Measurements from ENCODE around the gene GGA2. TPM values are rescaled to one million over a fixed set of nuclear protein-coding genes. Genes with fewer than 3 reads are reported as not detected.
A peak's percentile ranks its signal among the peaks of the same experiment; 100 is the strongest.
"Not testable (repeated sequence)": the region's sequence is repeated elsewhere in the genome, so short reads cannot be mapped to it uniquely, and the experiment has no call there.

The GGA2 gene, protein sequence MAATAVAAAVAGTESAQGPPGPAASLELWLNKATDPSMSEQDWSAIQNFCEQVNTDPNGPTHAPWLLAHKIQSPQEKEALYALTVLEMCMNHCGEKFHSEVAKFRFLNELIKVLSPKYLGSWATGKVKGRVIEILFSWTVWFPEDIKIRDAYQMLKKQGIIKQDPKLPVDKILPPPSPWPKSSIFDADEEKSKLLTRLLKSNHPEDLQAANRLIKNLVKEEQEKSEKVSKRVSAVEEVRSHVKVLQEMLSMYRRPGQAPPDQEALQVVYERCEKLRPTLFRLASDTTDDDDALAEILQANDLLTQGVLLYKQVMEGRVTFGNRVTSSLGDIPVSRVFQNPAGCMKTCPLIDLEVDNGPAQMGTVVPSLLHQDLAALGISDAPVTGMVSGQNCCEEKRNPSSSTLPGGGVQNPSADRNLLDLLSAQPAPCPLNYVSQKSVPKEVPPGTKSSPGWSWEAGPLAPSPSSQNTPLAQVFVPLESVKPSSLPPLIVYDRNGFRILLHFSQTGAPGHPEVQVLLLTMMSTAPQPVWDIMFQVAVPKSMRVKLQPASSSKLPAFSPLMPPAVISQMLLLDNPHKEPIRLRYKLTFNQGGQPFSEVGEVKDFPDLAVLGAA
- total RNA-seq, result 10 to 100 TPM; 73.3 to 75.1 TPM

DNA sequence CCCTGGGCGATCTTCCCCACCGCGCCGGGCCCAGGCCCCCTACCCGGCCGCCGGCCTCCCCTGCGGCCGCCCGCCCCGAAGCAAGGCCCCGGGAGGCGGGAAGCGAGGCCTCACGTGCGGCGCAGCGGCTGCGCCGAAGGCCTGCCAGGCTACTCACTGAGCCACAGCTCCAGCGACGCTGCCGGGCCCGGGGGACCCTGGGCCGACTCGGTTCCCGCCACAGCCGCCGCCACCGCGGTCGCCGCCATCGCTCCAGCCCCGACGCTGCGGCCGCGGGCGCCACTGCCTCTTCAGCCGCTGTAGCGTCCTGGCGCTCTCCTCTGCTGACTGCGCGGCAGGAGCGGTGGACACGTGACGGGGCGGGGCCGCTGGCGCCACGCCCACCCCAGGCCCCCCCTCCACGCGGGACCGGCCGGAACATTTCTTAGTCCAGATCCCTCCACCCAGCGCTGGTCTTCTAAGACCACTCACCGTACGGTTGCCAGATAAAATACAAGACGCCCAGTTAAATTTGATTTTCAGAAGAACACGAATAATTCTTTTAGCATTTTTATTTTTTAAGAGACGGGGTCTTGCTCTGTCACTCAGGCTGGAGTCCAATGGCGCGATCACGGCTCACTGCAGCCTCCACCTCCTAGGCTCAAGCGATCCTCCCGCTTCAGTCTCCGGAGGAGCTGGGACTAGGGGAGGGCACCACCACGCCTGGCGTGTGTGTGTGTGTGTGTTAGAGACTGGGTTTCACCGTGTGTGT, at the start of gene GGA2:
GGA2 (minus strand) TSS at position 331 of the 751 bp plus-strand sequence; CDS start at position 248, 83 bp downstream.
- Mint-ChIP-seq H3K27ac (peak within 1 kb of the TSS; percentile 83), H3K4me1 (ENCODE audit: low read depth) (peaks cover 58% of the 10 kb centered on the region), H3K27me3 (no peaks in the 10 kb centered on the region), H3K4me3 (peak within 1 kb of the TSS; percentile 84), H3K9me3 (no peaks in the 10 kb centered on the region), H3K36me3 (peaks cover 14% of the 10 kb centered on the region)
- ChIA-PET POLR2A (interaction anchor here (1.1 kb wide), 1 partner anchor 36 kb away, joined by 5 read pairs; no protein-coding TSS in a partner anchor), CTCF (interaction anchor here (0.7 to 1.0 kb wide), 3 partner anchors 75 to 293 kb away, joined by 3 to 4 read pairs (median 4); no protein-coding TSS in a partner anchor)
- intact Hi-C loops (cut with micrococcal nuclease), result loop anchor here (1.0 kb wide), 1 partner anchor 47 kb away; the partner anchor contains the start of genes EARS2 and UBFD1
- DNase-seq, result peak; percentile 84

DNA sequence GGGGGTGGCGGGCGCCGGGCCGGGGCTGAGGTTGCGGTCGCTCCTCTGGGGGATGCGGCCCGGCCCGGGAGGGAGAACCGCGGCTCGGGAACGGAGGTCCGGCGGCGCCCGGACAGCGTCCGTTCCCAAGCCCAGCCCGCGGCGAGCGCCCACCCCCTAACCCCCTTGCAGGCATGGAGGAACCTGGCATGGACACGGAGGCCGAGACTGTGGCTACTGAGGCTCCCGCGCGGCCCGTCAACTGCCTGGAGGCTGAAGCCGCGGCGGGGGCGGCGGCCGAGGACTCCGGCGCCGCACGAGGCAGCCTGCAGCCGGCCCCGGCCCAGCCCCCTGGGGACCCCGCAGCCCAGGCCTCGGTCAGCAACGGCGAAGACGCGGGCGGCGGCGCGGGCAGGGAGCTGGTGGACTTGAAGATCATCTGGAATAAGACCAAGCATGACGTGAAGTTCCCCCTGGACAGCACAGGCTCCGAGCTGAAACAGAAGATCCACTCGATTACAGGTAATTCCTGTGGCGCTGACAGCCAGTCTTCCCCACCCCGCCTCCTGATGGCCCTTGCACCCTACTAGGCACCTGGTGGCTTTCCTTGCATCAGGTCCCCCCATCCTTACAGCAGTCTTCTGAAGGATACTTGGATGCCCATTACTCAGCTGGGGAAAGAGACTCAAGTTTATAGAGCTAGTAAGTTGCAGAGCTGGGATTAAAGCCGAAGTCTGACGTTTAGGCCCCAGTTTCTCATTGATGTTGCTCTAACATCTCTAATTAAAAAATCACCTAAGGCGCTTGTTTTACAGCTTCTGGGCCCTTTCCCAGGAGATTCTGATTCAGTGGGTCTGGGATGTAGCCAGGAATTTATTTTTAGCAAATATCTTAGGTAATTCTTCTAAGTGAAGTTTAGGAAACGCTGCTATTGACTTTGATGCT, 47.7 kb upstream of the GGA2 start:
- peak overlapping the region; percentile 85 for H3K27ac Mint-ChIP-seq
- H3K36me3 Mint-ChIP-seq, result peaks cover 23% of the 10 kb centered on the region
- H3K27me3 Mint-ChIP-seq, result no peaks in the 10 kb centered on the region
- intact Hi-C loops (cut with micrococcal nuclease), result loop anchor here (1.0 to 5.0 kb wide), 6 partner anchors 38 to 119 kb away; partner anchors contain the start of genes COG7, DCTN5, GGA2 and NDUFAB1
- H3K9me3 Mint-ChIP-seq, result no peaks in the 10 kb centered on the region
- no peak for DNase-seq
- ChIA-PET CTCF (interaction anchor here (0.7 to 3.7 kb wide), 11 partner anchors 10 to 173 kb away, joined by 3 to 13 read pairs (median 3); partner anchors contain the start of genes DCTN5, NDUFAB1 and PALB2), POLR2A (interaction anchor here (0.5 to 1.5 kb wide), 7 partner anchors 13 to 1456 kb away, joined by 3 to 6 read pairs (median 3); partner anchors contain the start of genes COG7, DCTN5 and PALB2)
- H3K4me3 Mint-ChIP-seq, result peak overlapping the region; percentile 90
- peaks cover 41% of the 10 kb centered on the region for H3K4me1 Mint-ChIP-seq (ENCODE audit: low read depth)

GRCh38 chr16:23556881-23557778, 46.8 kb upstream of the GGA2 start, which contains the start of the genes EARS2 and UBFD1:
TSS of gene EARS2 (minus strand) at chr16:23557350. CDS start at chr16:23557343, 7 bp downstream.
TSS of gene UBFD1 (plus strand) at chr16:23557727. CDS start at chr16:23557743, 16 bp downstream.
- peak within 1 kb of the TSS; percentile 90 for H3K4me3 Mint-ChIP-seq
- peaks cover 41% of the 10 kb centered on the region for H3K4me1 Mint-ChIP-seq (ENCODE audit: low read depth)
- H3K36me3 Mint-ChIP-seq, result peaks cover 14% of the 10 kb centered on the region
- peak; percentile 99 for DNase-seq
- H3K9me3 Mint-ChIP-seq, result no peaks in the 10 kb centered on the region
- CTCF ChIA-PET, result interaction anchor here (0.7 to 3.7 kb wide), 10 partner anchors 9 to 105 kb away, joined by 3 to 13 read pairs (median 3); partner anchors contain the start of genes DCTN5, NDUFAB1 and PALB2
- H3K27ac Mint-ChIP-seq, result peak within 1 kb of the TSS; percentile 85
- H3K27me3 Mint-ChIP-seq, result no peaks in the 10 kb centered on the region
- POLR2A ChIA-PET, result interaction anchor here (0.6 to 1.5 kb wide), 7 partner anchors 14 to 307 kb away, joined by 3 to 6 read pairs (median 3); partner anchors contain the start of genes COG7, DCTN5 and PALB2
- intact Hi-C loops (cut with micrococcal nuclease), result loop anchor here (1.0 to 5.0 kb wide), 6 partner anchors 39 to 120 kb away; partner anchors contain the start of genes COG7, DCTN5, GGA2 and NDUFAB1

DNA sequence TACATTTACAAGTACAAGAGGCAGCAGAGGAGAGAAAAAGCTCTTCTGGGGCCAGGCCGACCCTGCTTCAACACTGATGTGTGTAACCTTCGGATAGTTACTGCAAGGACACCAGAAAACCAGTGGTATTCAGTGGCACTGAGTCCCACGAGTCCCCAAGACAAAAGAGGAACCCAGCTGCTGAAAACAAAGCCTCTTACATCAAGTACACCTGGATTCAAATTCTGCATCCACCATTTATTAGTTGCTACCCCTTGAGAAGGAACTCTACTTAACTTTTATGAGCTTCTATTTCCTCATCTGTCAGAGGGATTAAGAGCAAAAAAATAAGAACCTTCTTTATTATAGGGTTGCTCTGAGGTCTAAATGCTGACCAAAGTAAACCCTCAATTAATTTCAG, 44.2 kb upstream of the GGA2 start:
- Mint-ChIP-seq H3K27ac (peak overlapping the region; percentile 40), H3K4me3 (no peak overlapping the region), H3K9me3 (no peaks in the 10 kb centered on the region), H3K27me3 (no peaks in the 10 kb centered on the region), H3K4me1 (ENCODE audit: low read depth) (peaks cover 26% of the 10 kb centered on the region), H3K36me3 (peaks cover 18% of the 10 kb centered on the region)
- DNase-seq, result no peak
- CTCF ChIA-PET, result interaction anchor here (0.8 to 2.2 kb wide), 2 partner anchors 21 to 120 kb away, joined by 3 to 7 read pairs; no protein-coding TSS in a partner anchor
- intact Hi-C loops (cut with micrococcal nuclease), result no loop called here
- POLR2A ChIA-PET, result no interaction called here

- Mint-ChIP-seq H3K4me1 (ENCODE audit: low read depth) (peaks cover 16% of the 10 kb centered on the region), H3K9me3 (no peaks in the 10 kb centered on the region), H3K27me3 (no peaks in the 10 kb centered on the region), H3K27ac (no peak overlapping the region), H3K4me3 (no peak overlapping the region), H3K36me3 (peaks cover 21% of the 10 kb centered on the region)
- DNase-seq, result no peak
- intact Hi-C loops (cut with micrococcal nuclease), result no loop called here
- CTCF ChIA-PET, result no interaction called here
- POLR2A ChIA-PET, result no interaction called here
These were observed 41.9 kb upstream of the GGA2 start for GRCh38 chr16:23552161-23552560.

DNA sequence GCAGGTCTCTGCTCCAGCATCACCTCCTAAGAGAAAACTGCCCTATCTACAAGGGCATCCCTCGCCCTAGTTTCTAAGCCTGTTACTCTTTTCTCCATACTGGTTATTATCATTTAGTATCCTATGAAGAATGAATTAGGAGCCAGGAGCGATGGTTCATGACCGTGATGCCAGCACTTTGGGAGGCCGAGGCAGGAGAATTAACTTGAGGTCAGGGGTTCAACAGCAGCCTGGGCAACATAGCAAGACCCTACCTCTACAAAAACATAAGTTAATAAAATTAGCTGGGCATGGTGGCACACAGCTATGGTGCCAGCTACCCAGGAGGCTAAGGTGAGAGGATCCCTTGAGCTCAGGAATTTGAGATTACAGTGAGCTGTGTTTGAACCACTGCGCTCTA, 39.6 kb upstream of the GGA2 start:
- Mint-ChIP-seq H3K4me3 (no peak overlapping the region), H3K27me3 (no peaks in the 10 kb centered on the region), H3K27ac (no peak overlapping the region), H3K9me3 (no peaks in the 10 kb centered on the region), H3K4me1 (ENCODE audit: low read depth) (peaks cover 2% of the 10 kb centered on the region), H3K36me3 (peaks cover 24% of the 10 kb centered on the region)
- no peak for DNase-seq
- ChIA-PET CTCF (interaction anchor here (0.6 kb wide), 1 partner anchor 125 kb away, joined by 3 read pairs; no protein-coding TSS in a partner anchor), POLR2A (no interaction called here)
- intact Hi-C loops (cut with micrococcal nuclease), result no loop called here

GRCh38 chr16:23544436-23544835, 34.1 kb upstream of the GGA2 start:
- H3K4me3 Mint-ChIP-seq, result no peak overlapping the region
- intact Hi-C loops (cut with micrococcal nuclease), result no loop called here
- H3K36me3 Mint-ChIP-seq, result peaks cover 20% of the 10 kb centered on the region
- H3K27ac Mint-ChIP-seq, result no peak overlapping the region
- POLR2A ChIA-PET, result interaction anchor here (0.5 kb wide), 1 partner anchor 1524 kb away, joined by 4 read pairs; no protein-coding TSS in a partner anchor
- DNase-seq, result no peak
- CTCF ChIA-PET, result no interaction called here
- no peaks in the 10 kb centered on the region for H3K9me3 Mint-ChIP-seq
- no peaks in the 10 kb centered on the region for H3K27me3 Mint-ChIP-seq
- H3K4me1 Mint-ChIP-seq (ENCODE audit: low read depth), result no peaks in the 10 kb centered on the region

DNA sequence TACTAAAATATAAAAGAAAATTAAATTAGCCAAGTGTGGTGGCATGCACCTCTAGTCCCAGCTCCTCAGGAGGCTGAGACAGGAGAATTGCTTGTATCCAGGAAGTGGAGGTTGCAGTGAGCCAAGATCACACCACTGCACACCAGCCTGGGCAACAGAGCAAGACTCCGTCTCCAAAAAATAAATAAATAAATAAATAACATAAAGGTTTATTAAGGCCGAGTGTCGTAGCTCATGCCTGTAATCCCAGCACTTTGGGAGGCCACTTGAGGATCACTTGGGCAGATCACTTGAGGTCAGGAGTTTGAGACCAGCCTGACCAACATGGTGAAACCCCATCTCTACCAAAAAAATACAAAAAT, 30.5 kb upstream of the GGA2 start:
- H3K9me3 Mint-ChIP-seq; H3K4me3 Mint-ChIP-seq; H3K27ac Mint-ChIP-seq; intact Hi-C loops (cut with micrococcal nuclease); H3K27me3 Mint-ChIP-seq; POLR2A ChIA-PET; H3K4me1 Mint-ChIP-seq (ENCODE audit: low read depth); DNase-seq: not testable (repeated sequence)
- peaks cover 15% of the 10 kb centered on the region for H3K36me3 Mint-ChIP-seq
- CTCF ChIA-PET, result interaction anchor here (1.2 kb wide), 1 partner anchor 105 kb away, joined by 5 read pairs; no protein-coding TSS in a partner anchor

GRCh38 chr16:23539984-23540816, 29.9 kb upstream of the GGA2 start:
- ChIA-PET POLR2A (no interaction called here), CTCF (interaction anchor here (1.2 kb wide), 1 partner anchor 104 kb away, joined by 5 read pairs; no protein-coding TSS in a partner anchor)
- no peaks in the 10 kb centered on the region for H3K27me3 Mint-ChIP-seq
- H3K9me3 Mint-ChIP-seq, result no peaks in the 10 kb centered on the region
- intact Hi-C loops (cut with micrococcal nuclease), result no loop called here
- peaks cover 10% of the 10 kb centered on the region for H3K4me1 Mint-ChIP-seq (ENCODE audit: low read depth)
- H3K27ac Mint-ChIP-seq, result no peak overlapping the region
- H3K4me3 Mint-ChIP-seq, result no peak overlapping the region
- H3K36me3 Mint-ChIP-seq, result peaks cover 15% of the 10 kb centered on the region
- no peak for DNase-seq
